ENCODE results near the gene CKAP4.

GRCh38 chr12:106188256-106188655 lies 59.6 kb downstream of the CKAP4 start:
- TF ChIP-seq TAF1 (conservative IDR thresholded peaks at IDR 0.05): no peak
- no peak for TF ChIP-seq CTCF (IDR thresholded peaks at IDR 0.05; ENCODE audit: low read depth, low read length, missing input control)
- TF ChIP-seq MAX (IDR thresholded peaks at IDR 0.05): no peak
- TF ChIP-seq REST (IDR thresholded peaks at IDR 0.05): no peak
- no peak for TF ChIP-seq ATF3 (IDR thresholded peaks at IDR 0.05)
